Measurements from ENCODE around the gene PCSK2.
A peak's percentile ranks its signal among the peaks of the same experiment; 100 is the strongest.

DNA sequence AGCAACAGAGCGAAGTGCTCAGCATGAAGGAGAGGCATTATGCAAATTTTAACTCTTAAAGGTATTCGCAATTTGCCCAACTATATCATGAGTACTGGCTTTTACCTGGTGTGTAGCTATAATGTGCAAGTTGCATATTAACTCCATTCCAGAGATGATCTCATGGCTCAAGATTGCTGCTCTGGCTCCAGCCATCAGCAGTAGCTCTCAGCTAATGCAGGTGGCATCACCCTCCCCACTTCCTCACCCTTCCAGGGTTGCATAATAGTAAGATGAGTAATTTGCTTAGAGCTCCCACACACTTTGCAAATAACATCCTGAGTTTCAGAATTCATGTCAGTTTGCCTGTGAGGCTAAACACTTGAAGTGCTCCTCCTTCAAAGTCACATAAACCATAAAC, 15.9 kb upstream of the PCSK2 start:
- TF ChIP-seq, protein P1, sequence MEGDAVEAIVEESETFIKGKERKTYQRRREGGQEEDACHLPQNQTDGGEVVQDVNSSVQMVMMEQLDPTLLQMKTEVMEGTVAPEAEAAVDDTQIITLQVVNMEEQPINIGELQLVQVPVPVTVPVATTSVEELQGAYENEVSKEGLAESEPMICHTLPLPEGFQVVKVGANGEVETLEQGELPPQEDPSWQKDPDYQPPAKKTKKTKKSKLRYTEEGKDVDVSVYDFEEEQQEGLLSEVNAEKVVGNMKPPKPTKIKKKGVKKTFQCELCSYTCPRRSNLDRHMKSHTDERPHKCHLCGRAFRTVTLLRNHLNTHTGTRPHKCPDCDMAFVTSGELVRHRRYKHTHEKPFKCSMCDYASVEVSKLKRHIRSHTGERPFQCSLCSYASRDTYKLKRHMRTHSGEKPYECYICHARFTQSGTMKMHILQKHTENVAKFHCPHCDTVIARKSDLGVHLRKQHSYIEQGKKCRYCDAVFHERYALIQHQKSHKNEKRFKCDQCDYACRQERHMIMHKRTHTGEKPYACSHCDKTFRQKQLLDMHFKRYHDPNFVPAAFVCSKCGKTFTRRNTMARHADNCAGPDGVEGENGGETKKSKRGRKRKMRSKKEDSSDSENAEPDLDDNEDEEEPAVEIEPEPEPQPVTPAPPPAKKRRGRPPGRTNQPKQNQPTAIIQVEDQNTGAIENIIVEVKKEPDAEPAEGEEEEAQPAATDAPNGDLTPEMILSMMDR (IDR thresholded peaks at IDR 0.05), result no peak
- TF ChIP-seq RFX5 (IDR thresholded peaks at IDR 0.05) (no peak), SMC3 (IDR thresholded peaks at IDR 0.05) (no peak), CEBPB (IDR thresholded peaks at IDR 0.05) (peak in 1 of 2 experiments; percentile 51; a peak in 2 of 4 replicates), POLR2A (IDR thresholded peaks at IDR 0.05; ENCODE audit: low read length) (no peak), POLR2AphosphoS2 (conservative IDR thresholded peaks at IDR 0.05; ENCODE audit: low read length) (no peak), JUN (IDR thresholded peaks at IDR 0.05) (no peak), EP300 (IDR thresholded peaks at IDR 0.05) (no peak), MAFK (IDR thresholded peaks at IDR 0.05; ENCODE audit: partially characterized antibody) (no peak), CBX2 (IDR thresholded peaks at IDR 0.05; ENCODE audit: borderline replicate concordance, low read depth) (no peak), KDM1A (IDR thresholded peaks at IDR 0.05; ENCODE audit: low read depth) (no peak)
- TF ChIP-seq, protein P2, sequence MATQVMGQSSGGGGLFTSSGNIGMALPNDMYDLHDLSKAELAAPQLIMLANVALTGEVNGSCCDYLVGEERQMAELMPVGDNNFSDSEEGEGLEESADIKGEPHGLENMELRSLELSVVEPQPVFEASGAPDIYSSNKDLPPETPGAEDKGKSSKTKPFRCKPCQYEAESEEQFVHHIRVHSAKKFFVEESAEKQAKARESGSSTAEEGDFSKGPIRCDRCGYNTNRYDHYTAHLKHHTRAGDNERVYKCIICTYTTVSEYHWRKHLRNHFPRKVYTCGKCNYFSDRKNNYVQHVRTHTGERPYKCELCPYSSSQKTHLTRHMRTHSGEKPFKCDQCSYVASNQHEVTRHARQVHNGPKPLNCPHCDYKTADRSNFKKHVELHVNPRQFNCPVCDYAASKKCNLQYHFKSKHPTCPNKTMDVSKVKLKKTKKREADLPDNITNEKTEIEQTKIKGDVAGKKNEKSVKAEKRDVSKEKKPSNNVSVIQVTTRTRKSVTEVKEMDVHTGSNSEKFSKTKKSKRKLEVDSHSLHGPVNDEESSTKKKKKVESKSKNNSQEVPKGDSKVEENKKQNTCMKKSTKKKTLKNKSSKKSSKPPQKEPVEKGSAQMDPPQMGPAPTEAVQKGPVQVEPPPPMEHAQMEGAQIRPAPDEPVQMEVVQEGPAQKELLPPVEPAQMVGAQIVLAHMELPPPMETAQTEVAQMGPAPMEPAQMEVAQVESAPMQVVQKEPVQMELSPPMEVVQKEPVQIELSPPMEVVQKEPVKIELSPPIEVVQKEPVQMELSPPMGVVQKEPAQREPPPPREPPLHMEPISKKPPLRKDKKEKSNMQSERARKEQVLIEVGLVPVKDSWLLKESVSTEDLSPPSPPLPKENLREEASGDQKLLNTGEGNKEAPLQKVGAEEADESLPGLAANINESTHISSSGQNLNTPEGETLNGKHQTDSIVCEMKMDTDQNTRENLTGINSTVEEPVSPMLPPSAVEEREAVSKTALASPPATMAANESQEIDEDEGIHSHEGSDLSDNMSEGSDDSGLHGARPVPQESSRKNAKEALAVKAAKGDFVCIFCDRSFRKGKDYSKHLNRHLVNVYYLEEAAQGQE (IDR thresholded peaks at IDR 0.05), result no peak
- TF ChIP-seq, protein P3, sequence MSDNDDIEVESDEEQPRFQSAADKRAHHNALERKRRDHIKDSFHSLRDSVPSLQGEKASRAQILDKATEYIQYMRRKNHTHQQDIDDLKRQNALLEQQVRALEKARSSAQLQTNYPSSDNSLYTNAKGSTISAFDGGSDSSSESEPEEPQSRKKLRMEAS (IDR thresholded peaks at IDR 0.05), result no peak

All from A549 (cell line).